Spleen (tissue), 11 donors: Measurements from ENCODE around the gene DRGX. TPM values are rescaled to one million over a fixed set of nuclear protein-coding genes. Genes with fewer than 3 reads are reported as not detected.

Experiments used
- DNase-seq: peaks from one replicate; pipeline ENCODE4 v3.0.0-alpha.2; 2020
- H3K27ac ChIP-seq, 8 donors: fragments of 200-600 bp; sonication (generic) in 7 of 8; 1 replicate in 4 of 8; 2 replicates in 4 of 8; pipeline versions ENCODE4 v1.5.0 to v1.8.0; 2016 to 2021; ENCODE audit warnings: inconsistent platforms in 4 of 8, mild to moderate bottlenecking in 4 of 8, moderate library complexity in 1 of 8
- H3K27me3 ChIP-seq, 7 donors: fragments of 200-600 bp; sonication (generic) in 6 of 7; replicated peaks in 1 of 7; 1 replicate in 4 of 7; 2 replicates in 3 of 7; pipeline versions ENCODE4 v1.5.0 to v1.8.0; 2016 to 2021; ENCODE audit warnings: inconsistent platforms in 3 of 7, mild to moderate bottlenecking in 1 of 7
- H3K36me3 ChIP-seq, 6 donors: fragments of 200-600 bp; sonication (generic) in 5 of 6; 1 replicate in 4 of 6; 2 replicates in 2 of 6; pipeline versions ENCODE4 v1.5.0 to v1.8.0; 2016 to 2021; ENCODE audit warnings: inconsistent platforms in 2 of 6
- H3K4me1 ChIP-seq, 6 donors: fragments of 200-600 bp; sonication (generic) in 5 of 6; 1 replicate in 3 of 6; 2 replicates in 3 of 6; pipeline versions ENCODE4 v1.5.0 to v1.8.0; 2016 to 2021; ENCODE audit warnings: inconsistent platforms in 3 of 6
- H3K4me3 ChIP-seq, 8 donors: fragments of 200-600 bp; sonication (generic) in 7 of 8; 1 replicate in 4 of 8; 2 replicates in 4 of 8; pipeline versions ENCODE4 v1.5.0 to v1.8.0; 2016 to 2021; ENCODE audit warnings: inconsistent platforms in 4 of 8, mild to moderate bottlenecking in 4 of 8, moderate library complexity in 2 of 8
- H3K9me3 ChIP-seq, 8 donors: fragments of 200-600 bp; sonication (generic) in 7 of 8; 1 replicate in 4 of 8; 2 replicates in 4 of 8; pipeline versions ENCODE4 v1.5.0 to v1.8.0; 2016 to 2021; ENCODE audit warnings: inconsistent platforms in 4 of 8
- POLR2A ChIP-seq, 3 donors: fragments of 450-650 bp; IDR thresholded peaks; one replicate each; pipeline ENCODE4 v1.5.1; 2017; ENCODE audit warnings: antibody characterized with exemption in 3 of 3, mild to moderate bottlenecking in 1 of 3
- POLR2AphosphoS5 ChIP-seq, 3 donors: sonication (generic); formaldehyde crosslinking; IDR thresholded peaks; one replicate each; pipeline ENCODE4 v1.5.1; 2017; ENCODE audit warnings: antibody characterized with exemption in 3 of 3
- WGBS, 5 donors: extraction: QIAGEN DNeasy Blood & Tissue Kit in 3 of 5; methylation state at CpG; one replicate each; pipeline versions ENCODE4 v1.1.5 to v1.1.7; 2013 to 2018; 5-methylcytosine and 5-hydroxymethylcytosine counted together
- intact Hi-C: fragments of 100-400 bp; cut with DNase I; formaldehyde crosslinking; loops from one replicate; pipeline ENCODE4 v1.15.0; 2023; ENCODE audit warnings: low total_unique reads
- polyA plus RNA-seq, 3 donors: library from polyadenylated mRNA; stranded (reverse); fragments of 200-250 nt; gene quantifications; one replicate each; pipeline ENCODE4 v1.2.1, GENCODE V29; 2013
- total RNA-seq, 7 donors: library from RNA; depleted of rRNA in 3 of 7; stranded (reverse); fragments of >200 nt in 3 of 7; fragmentation: NEBNext Ultra II Directional in 4 of 7; extraction: Animal tissue kit (Norgen Biotek cat#: 25700) in 4 of 7; gene quantifications; one replicate each; pipeline versions ENCODE4 v1.1.0 to v1.2.1, GENCODE V29; 2016 to 2021
- TF ChIP-seq, protein P1 (sequence below), 11 experiments: fragments of 200-600 bp in 7 of 11; fragments of 450-650 bp in 4 of 11; sonication (generic) in 4 of 11; IDR thresholded peaks in 8 of 11; conservative IDR thresholded peaks in 3 of 11; 1 replicate in 7 of 11; 2 replicates in 4 of 11; pipeline versions ENCODE4 v1.4.0 to v1.8.0; 2016 to 2021; ENCODE audit warnings: antibody characterized with exemption in 11 of 11, inconsistent platforms in 4 of 11, mild to moderate bottlenecking in 1 of 11
- donor health status: healthy with polysubstance abuse.
- donor health status: DM: no; HTN: no; CAD: no; lungs with moderate emphysema.
- donor health status: DM: no; HTN: no; CAD: no.
- donor health status: Bipolar disorder and iron deficiency.
- donor health status: healthy.
- donor health status: DM: no; HTN: no; CAD: no.
- donor health status: DM: yes; HTN: yes; CAD: no.

DRGX gene
- total and polyA plus RNA-seq, 10 donors: 0.03 to 0.11 TPM; not detected in 8

DNA sequence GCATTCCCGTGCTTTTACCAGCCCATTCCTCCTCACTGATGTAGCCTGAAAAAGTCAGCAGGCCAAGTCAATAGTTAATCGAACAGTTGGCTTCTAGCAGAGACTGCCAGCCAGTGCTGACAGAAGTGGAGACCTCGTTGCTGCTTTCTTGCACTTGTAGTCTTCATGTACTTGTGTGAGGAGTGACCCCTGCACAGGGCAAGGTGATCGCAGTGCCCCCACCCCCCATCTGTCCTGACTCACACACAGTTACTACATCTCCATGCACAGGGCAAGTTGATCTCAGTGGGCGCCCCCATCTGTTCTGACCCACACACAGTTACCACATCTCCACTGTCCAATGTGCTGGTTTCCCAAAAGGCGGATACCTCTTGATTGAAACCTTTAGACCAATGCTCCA lies 62.7 kb downstream of the DRGX start:
- Histone ChIP-seq H3K9me3 (no peaks in the 10 kb centered on the region), H3K27me3 (peaks cover 0 to 46% (median 3%) of the 10 kb centered on the region in 7 donors), H3K27ac (no peak overlapping the region), H3K4me3 (no peak overlapping the region), H3K4me1 (no peaks in the 10 kb centered on the region), H3K36me3 (no peaks in the 10 kb centered on the region)
- intact Hi-C loops: no loop called here
- TF ChIP-seq, protein P1, sequence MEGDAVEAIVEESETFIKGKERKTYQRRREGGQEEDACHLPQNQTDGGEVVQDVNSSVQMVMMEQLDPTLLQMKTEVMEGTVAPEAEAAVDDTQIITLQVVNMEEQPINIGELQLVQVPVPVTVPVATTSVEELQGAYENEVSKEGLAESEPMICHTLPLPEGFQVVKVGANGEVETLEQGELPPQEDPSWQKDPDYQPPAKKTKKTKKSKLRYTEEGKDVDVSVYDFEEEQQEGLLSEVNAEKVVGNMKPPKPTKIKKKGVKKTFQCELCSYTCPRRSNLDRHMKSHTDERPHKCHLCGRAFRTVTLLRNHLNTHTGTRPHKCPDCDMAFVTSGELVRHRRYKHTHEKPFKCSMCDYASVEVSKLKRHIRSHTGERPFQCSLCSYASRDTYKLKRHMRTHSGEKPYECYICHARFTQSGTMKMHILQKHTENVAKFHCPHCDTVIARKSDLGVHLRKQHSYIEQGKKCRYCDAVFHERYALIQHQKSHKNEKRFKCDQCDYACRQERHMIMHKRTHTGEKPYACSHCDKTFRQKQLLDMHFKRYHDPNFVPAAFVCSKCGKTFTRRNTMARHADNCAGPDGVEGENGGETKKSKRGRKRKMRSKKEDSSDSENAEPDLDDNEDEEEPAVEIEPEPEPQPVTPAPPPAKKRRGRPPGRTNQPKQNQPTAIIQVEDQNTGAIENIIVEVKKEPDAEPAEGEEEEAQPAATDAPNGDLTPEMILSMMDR (IDR thresholded peaks at IDR 0.05 in 8 of 11, conservative IDR thresholded peaks at IDR 0.05 in 3 of 11): no peak
- TF ChIP-seq POLR2AphosphoS5 (IDR thresholded peaks at IDR 0.05) (no peak), POLR2A (IDR thresholded peaks at IDR 0.05) (no peak)
- 91 to 96% (median 94%) methylated on average over 6 of the region's 6 CpGs for WGBS, 5 donors
- no peak for DNase-seq

DNA sequence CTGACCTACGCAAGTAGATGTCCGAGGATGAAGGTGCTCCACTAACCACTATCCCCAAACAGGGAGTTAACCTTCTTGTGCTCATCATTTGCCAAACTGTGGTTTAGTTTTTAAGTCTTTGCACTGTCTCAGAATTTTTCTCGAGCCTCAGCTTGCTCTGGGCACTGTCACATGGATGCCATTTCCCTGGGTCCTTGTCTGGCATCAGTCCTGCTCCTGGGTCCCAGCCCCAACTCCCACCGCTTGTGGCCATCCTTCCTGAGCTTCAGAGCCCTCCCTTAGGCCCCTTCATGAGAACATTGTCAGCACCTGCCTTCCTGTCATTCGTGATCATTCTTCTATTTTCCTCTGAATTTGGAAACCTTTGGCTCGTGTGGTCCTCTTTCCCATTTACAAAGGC lies 63.1 kb downstream of the DRGX start:
- Histone ChIP-seq H3K27me3 (peaks cover 0 to 43% (median 0%) of the 10 kb centered on the region in 7 donors), H3K27ac (no peak overlapping the region), H3K4me1 (no peaks in the 10 kb centered on the region), H3K36me3 (no peaks in the 10 kb centered on the region), H3K4me3 (no peak overlapping the region), H3K9me3 (no peaks in the 10 kb centered on the region)
- DNase-seq: no peak
- WGBS, 5 donors: 88 to 97% (median 90%) methylated on average over 6 of the region's 6 CpGs
- intact Hi-C loops: no loop called here
- TF ChIP-seq POLR2A (IDR thresholded peaks at IDR 0.05): no peak

DNA sequence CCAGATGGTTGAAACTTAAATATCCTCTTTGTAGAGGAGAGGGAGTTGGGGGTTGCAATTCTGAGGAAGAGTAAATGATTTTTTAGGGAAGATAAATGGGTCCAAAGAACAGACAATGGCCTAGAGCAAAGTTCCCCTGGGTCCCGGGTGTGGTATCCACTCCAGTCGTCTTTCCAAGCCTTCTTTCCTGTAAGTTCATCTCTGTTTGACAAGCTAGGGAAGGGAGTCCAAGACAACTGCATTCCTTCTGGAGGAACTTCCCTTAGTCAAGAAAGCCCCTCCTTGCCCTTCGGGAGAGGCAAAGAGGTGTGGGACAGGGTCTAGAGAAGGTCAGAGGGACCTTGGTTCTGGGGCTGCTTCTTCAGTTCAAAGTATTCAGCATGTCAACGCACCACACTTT lies 63.6 kb downstream of the DRGX start:
- no peak for DNase-seq
- Histone ChIP-seq H3K9me3 (no peaks in the 10 kb centered on the region), H3K4me1 (no peaks in the 10 kb centered on the region), H3K36me3 (no peaks in the 10 kb centered on the region), H3K4me3 (no peak overlapping the region), H3K27ac (no peak overlapping the region), H3K27me3 (peaks cover 0 to 39% (median 0%) of the 10 kb centered on the region in 7 donors)
- intact Hi-C loops: no loop called here
- TF ChIP-seq POLR2AphosphoS5 (IDR thresholded peaks at IDR 0.05) (no peak), POLR2A (IDR thresholded peaks at IDR 0.05) (no peak)
- TF ChIP-seq, protein P1 (IDR thresholded peaks at IDR 0.05 in 8 of 11, conservative IDR thresholded peaks at IDR 0.05 in 3 of 11): no peak
- 80 to 89% (median 86%) methylated on average over 4 of the region's 4 CpGs for WGBS, 5 donors

DNA sequence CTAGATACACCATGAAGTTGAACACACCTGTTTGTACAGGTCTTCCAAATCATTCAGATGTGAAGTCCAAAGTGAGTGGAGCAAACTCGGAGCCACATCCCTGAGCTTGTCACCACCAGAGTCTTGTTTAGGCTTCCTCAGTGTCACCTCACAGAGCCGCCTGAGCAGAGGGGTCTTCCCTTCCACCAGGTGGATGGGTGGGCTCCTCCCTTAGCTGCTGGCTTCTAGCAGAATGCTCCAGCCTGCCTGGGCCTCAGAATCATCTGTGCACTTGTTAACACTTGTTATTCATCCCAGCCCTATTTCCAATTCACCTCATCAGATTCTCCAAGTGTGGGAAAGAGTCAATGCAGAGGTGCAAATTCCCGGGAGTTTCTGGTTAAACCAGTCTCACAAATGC lies 64.5 kb downstream of the DRGX start:
- no peak overlapping the region for H3K4me3 ChIP-seq
- intact Hi-C loops: no loop called here
- no peaks in the 10 kb centered on the region for H3K36me3 ChIP-seq
- peaks cover 0 to 32% (median 0%) of the 10 kb centered on the region in 7 donors for H3K27me3 ChIP-seq
- no peak overlapping the region for H3K27ac ChIP-seq
- no peaks in the 10 kb centered on the region for H3K4me1 ChIP-seq
- 78 to 90% (median 88%) methylated on average over 3 of the region's 3 CpGs for WGBS, 5 donors
- TF ChIP-seq, protein P1 (IDR thresholded peaks at IDR 0.05 in 8 of 11, conservative IDR thresholded peaks at IDR 0.05 in 3 of 11): no peak
- TF ChIP-seq POLR2AphosphoS5 (IDR thresholded peaks at IDR 0.05): no peak
- no peak for TF ChIP-seq POLR2A (IDR thresholded peaks at IDR 0.05)
- no peak for DNase-seq
- no peaks in the 10 kb centered on the region for H3K9me3 ChIP-seq

GRCh38 chr10:49330127-49330665 lies 65.7 kb downstream of the DRGX start:
- TF ChIP-seq POLR2AphosphoS5 (IDR thresholded peaks at IDR 0.05): no peak
- TF ChIP-seq POLR2A (IDR thresholded peaks at IDR 0.05): no peak
- no peaks in the 10 kb centered on the region for H3K9me3 ChIP-seq
- no peaks in the 10 kb centered on the region for H3K36me3 ChIP-seq
- WGBS, 5 donors: 88 to 90% (median 90%) methylated on average over 5 of the region's 5 CpGs
- no peak overlapping the region for H3K27ac ChIP-seq
- no peak overlapping the region for H3K4me3 ChIP-seq
- DNase-seq: no peak
- no peaks in the 10 kb centered on the region for H3K4me1 ChIP-seq
- peaks cover 0 to 38% (median 0%) of the 10 kb centered on the region in 7 donors for H3K27me3 ChIP-seq
- intact Hi-C loops: no loop called here
